ENCODE data around the gene UBE2L3.
"Not testable (repeated sequence)": the region's sequence is repeated elsewhere in the genome, so short reads cannot be mapped to it uniquely, and the experiment has no call there.

The UBE2L3 gene

DNA sequence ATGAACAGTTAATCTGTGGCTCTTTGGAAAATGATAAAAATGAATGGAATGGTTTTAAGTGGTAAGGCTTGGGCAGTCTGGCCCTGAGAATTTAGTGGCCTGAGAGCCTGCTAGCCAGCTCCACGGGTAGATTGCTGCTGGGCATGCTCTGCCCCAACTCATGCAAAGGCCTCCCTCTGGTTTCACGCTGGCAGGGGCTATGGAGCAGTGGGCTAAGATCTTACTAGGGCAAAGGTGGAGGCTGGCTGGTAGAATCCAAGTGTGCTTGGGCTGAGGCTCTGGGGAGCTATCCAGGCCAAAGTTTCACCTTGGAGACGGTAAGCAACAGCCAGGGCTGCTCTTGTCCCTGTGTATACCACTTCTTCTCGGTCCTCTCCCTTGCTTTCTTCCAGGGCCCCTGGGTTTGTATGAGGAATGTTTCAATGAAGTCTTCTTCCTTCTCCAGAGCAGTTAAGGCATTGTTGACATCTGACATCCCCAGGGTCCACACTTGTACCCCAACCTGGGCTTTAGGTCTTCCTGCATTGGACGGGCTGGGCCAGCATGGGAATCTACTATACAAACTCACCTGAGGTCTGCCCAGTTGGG, 27.4 kb downstream of the UBE2L3 start:
- no peak for DNase-seq (ENCODE audit: low read depth in 2 of 2)
- H3K4me3 ChIP-seq (replicated peaks in 1 of 2; ENCODE audit: low read depth in 2 of 2, low read length in 2 of 2): no peak overlapping the region
- TF ChIP-seq, protein P1, sequence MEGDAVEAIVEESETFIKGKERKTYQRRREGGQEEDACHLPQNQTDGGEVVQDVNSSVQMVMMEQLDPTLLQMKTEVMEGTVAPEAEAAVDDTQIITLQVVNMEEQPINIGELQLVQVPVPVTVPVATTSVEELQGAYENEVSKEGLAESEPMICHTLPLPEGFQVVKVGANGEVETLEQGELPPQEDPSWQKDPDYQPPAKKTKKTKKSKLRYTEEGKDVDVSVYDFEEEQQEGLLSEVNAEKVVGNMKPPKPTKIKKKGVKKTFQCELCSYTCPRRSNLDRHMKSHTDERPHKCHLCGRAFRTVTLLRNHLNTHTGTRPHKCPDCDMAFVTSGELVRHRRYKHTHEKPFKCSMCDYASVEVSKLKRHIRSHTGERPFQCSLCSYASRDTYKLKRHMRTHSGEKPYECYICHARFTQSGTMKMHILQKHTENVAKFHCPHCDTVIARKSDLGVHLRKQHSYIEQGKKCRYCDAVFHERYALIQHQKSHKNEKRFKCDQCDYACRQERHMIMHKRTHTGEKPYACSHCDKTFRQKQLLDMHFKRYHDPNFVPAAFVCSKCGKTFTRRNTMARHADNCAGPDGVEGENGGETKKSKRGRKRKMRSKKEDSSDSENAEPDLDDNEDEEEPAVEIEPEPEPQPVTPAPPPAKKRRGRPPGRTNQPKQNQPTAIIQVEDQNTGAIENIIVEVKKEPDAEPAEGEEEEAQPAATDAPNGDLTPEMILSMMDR (IDR thresholded peaks at IDR 0.05; ENCODE audit: low read depth, low read length): no peak

DNA sequence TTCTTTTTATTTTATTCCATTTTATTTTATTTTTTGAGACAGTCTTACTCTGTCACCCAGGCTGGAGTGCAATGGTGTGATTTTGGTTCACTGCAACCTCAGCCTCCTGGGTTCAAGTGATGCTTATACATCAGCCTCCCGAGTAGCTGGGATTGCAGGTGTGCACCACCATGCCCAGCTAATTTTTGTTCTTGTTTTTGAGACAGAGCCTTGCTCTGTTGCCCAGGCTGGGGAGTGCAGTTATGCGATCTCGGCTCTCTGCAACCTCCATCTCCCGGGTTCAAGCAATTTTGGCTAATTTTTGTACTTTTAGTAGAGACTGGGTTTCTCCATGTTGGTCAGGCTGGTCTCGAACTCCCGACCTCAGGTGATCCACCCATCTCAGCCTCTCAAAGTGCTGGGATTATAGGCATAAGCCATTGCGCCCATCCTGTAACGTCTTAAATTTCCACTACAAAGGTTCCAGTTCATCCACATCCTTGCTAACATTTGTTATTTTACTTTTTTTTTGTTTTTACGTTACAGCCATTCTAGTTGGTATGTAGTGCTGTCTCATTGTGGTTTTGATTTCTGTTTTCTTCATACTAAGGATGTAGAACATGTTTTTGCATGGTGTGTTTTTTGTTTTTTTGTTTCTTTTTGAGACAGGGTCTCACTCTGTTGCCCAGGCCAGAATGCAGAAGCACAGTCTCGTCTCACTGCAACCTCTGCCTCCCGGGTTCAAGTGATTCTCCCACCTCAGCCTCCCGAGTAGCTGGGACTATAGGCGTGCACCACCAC, 29.0 kb downstream of the UBE2L3 start:
- DNase-seq (ENCODE audit: low read depth in 2 of 2); H3K4me3 ChIP-seq (replicated peaks in 1 of 2; ENCODE audit: low read depth in 2 of 2, low read length in 2 of 2): not testable (repeated sequence)

DNA sequence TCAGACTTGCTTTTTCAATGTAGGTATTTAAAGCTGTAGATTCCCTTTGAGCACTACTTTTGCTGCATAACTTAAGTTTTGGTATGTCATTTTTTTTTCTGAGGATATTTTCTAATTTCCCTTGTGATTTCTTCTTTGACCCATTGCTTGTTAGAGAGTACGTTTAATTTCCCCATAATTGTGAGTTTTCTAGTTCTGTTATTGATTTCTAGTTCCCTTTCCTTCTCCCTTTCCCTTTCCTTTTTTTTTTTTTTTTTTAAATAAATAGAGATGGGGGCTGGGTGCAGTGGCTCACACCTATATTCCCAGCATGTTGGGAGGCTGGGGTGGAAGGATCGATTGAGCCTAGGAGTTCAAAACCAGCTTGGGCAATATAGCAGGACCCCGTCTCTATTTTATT, 30.8 kb downstream of the UBE2L3 start:
- H3K4me3 ChIP-seq (replicated peaks in 1 of 2; ENCODE audit: low read depth in 2 of 2, low read length in 2 of 2): no peak overlapping the region
- TF ChIP-seq, protein P1 (IDR thresholded peaks at IDR 0.05; ENCODE audit: low read depth, low read length): no peak
- no peak for DNase-seq (ENCODE audit: low read depth in 2 of 2)

DNA sequence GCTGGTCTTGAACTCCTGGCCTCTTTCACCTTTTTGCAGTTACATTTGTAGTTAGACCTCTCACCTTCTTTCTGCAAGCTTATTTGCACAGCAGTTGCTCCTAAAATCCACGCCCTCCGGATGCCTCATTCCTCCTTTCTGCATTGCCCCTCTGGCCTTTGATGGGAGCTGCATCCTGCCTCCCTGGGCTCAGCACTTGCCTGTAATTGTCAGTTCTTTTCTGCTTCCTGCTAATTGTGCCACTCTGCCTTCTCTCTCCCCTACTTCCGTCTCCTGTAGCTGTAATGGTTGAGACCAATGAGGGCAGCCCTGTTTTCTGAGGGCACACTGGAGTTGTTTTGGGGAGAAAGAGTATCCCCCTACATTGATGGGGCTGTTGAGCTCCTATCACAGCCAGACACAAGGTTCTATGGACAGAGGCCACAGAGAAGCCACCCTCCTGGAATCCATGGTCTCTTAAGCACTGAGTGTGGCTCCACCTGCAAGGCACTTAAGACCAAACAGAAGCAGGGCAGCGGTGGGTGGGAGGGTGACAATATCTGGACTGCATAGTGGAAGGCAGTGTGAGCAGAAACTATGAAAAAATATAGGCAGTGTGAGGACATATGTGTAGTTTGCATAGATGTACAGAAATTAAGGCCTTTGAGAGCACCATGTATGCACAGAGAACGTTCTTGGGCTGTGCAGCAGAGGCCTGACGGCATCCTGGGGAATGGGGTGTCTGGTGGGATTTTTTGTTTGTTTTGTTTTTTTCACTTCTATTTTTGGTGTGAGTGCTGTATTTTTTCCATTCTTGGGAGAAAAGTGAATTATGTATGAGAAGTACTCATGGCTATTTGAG, 31.8 kb downstream of the UBE2L3 start:
- DNase-seq (ENCODE audit: low read depth in 2 of 2): no peak
- TF ChIP-seq, protein P1 (IDR thresholded peaks at IDR 0.05; ENCODE audit: low read depth, low read length): no peak
- no peak overlapping the region for H3K4me3 ChIP-seq (replicated peaks in 1 of 2; ENCODE audit: low read depth in 2 of 2, low read length in 2 of 2)

DNA sequence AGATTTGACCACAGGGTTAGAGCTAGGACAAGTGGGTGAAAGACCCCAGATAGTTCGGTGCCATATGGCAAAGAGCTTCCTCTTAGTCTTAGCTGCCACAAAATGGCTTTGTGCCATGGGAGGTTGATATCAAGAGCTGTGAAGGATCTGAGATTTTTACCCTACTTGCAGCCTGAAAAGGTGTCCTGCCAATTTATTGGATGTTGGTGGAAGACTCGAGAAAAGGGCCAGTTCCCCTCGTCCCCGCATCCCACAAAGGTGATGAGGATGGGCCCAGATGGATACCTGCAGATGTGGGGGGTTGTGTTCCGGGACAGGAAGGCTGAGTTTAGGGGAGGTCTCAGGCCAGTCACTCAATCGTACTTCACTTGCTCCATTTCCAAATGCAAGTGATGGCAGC, 35.1 kb downstream of the UBE2L3 start:
- no peak for DNase-seq (ENCODE audit: low read depth in 2 of 2)
- no peak overlapping the region for H3K4me3 ChIP-seq (replicated peaks in 1 of 2; ENCODE audit: low read depth in 2 of 2, low read length in 2 of 2)
- TF ChIP-seq, protein P1 (IDR thresholded peaks at IDR 0.05; ENCODE audit: low read depth, low read length): no peak

DNA sequence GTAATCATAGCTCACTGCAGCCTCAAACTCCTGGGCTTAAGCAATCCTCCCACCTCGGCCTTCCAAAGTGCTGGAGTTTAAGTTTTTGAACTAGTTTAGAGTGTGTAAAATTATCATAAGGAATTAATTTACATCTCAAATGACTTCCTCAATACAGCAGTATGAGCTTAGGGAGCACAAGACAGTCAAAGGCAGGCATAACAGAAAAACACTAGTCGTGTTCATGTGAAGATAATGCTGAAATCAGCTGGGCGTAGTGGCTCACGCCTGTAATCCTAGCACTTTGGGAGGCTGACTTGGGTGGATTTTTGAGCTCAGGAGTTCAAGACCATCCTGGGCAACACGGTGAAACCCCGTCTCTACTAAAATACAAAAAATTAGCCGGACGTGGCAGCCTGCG, 36.5 kb downstream of the UBE2L3 start:
- H3K4me3 ChIP-seq (replicated peaks in 1 of 2; ENCODE audit: low read depth in 2 of 2, low read length in 2 of 2): no peak overlapping the region
- TF ChIP-seq, protein P1 (IDR thresholded peaks at IDR 0.05; ENCODE audit: low read depth, low read length): no peak
- DNase-seq (ENCODE audit: low read depth in 2 of 2): no peak

All from cardiac fibroblast (primary cell).